Measurements from ENCODE around the gene LILRB1. TPM values are rescaled to one million over a fixed set of nuclear protein-coding genes. Genes with fewer than 3 reads are reported as not detected.
"Not testable (repeated sequence)": the region's sequence is repeated elsewhere in the genome, so short reads cannot be mapped to it uniquely, and the experiment has no call there.

Gene LILRB1
- total RNA-seq, result 1.1 TPM

- DNase-seq (ENCODE audit: low read depth in 2 of 3, low spot score in 2 of 3), result peak in 2 of 3 donors; percentile 23 to 68
Observed at GRCh38 chr19:54630262-54630661, at the start of gene LILRB1. TSS of gene LILRB1 (plus strand) at chr19:54630484. CDS start at chr19:54631074, 590 bp downstream.

DNA sequence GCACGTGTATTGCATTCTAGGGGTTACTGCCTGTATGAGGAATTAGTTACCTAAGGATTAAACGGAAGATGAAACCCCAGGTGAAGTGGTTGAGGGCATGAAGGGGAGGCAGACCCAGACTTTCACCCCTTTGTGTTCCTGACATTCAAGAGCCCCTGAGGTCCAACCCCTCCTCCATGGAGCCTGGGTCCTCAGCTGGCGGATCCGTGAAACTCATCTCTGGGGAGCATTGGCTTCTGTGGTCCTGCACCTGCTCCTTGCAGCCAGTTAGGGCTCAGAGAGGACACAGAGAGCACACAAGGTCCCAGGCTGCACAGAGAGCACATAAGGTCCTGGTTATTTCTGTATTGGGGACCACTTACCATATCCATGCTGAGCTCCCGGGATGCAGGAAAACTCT lies 43.9 kb upstream of the LILRB1 start:
- DNase-seq (ENCODE audit: low read depth in 2 of 3, low spot score in 2 of 3), result no peak

- no peak for DNase-seq (ENCODE audit: low read depth in 2 of 3, low spot score in 2 of 3)
Observed at GRCh38 chr19:54587026-54587425, 43.3 kb upstream of the LILRB1 start.

DNA sequence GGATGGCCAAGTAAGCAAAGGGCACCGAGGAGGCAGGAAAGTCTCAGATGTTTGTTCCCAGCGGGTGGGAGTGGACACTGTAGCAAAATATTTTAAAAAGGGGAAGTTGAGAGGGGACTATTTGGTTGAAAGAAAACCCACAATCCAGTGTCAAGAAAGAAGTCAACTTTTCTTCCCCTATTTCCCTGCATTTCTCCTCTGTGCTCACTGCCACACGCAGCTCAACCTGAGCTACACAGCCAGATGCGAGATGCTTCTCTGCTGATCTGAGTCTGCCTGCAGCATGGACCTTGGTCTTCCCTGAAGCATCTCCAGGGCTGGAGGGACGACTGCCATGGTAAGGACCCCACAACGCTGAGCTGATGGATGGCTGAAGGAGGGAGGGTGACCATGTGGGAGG lies 36.8 kb upstream of the LILRB1 start, which contains the start of gene LILRA1:
Gene LILRA1 (plus strand): TSS at position 188 of the 400 bp plus-strand sequence. CDS start 613 bp downstream, outside the sequence.
- DNase-seq (ENCODE audit: low read depth in 2 of 3, low spot score in 2 of 3), result peak in 2 of 3 donors; percentile 45 to 84

- peak in 1 of 3 donors; percentile 24 for DNase-seq (ENCODE audit: low read depth in 2 of 3, low spot score in 2 of 3)
Observed at GRCh38 chr19:54593931-54594626, 36.2 kb upstream of the LILRB1 start.

GRCh38 chr19:54594737-54595136 lies 35.5 kb upstream of the LILRB1 start:
- no peak for DNase-seq (ENCODE audit: low read depth in 2 of 3, low spot score in 2 of 3)

DNA sequence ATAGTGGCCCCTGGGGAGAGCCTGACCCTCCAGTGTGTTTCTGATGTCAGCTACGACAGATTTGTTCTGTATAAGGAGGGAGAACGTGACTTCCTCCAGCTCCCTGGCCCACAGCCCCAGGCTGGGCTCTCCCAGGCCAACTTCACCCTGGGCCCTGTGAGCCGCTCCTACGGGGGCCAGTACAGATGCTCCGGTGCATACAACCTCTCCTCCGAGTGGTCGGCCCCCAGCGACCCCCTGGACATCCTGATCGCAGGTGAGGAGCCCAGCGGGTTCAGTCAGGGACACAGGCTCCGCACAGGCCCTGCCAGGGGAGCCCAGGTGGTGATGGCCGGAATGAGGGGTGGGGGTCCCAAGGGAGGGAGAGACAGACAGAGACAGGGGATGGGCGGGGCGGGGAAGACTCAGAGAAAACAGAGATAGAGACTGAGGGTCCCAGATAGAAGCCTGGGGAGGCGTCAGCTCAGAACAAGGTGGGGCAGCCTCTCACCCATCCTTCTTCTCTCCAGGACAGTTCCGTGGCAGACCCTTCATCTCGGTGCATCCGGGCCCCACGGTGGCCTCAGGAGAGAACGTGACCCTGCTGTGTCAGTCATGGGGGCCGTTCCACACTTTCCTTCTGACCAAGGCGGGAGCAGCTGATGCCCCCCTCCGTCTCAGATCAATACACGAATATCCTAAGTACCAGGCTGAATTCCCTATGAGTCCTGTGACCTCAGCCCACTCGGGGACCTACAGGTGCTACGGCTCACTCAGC lies 34.4 kb upstream of the LILRB1 start:
- DNase-seq (ENCODE audit: low read depth in 2 of 3, low spot score in 2 of 3), result not testable (repeated sequence)

GRCh38 chr19:54600212-54600611 lies 30.1 kb upstream of the LILRB1 start:
- no peak for DNase-seq (ENCODE audit: low read depth in 2 of 3, low spot score in 2 of 3)

GRCh38 chr19:54606230-54606629 lies 24.1 kb upstream of the LILRB1 start:
- no peak for DNase-seq (ENCODE audit: low read depth in 2 of 3, low spot score in 2 of 3)

GRCh38 chr19:54606891-54607784 lies 23.1 kb upstream of the LILRB1 start:
- no peak for DNase-seq (ENCODE audit: low read depth in 2 of 3, low spot score in 2 of 3)

DNA sequence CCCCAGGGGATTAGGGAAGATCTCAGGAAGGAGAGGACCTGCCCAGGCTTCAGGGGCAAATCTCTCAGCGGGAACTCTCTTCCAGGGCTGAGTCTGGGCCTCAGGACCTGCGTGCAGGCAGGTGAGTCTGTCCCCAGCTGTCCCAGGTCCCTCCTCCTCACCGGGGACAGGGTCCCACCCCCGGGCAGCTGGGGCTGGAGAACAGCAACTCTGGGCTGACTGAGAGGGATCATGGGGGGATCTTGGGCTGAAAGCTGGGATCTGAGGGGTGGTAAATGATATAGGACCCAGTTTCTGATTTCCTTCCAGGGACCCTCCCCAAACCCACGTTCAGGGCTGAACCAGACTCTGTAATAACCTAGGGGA lies 22.5 kb upstream of the LILRB1 start:
- no peak for DNase-seq (ENCODE audit: low read depth in 2 of 3, low spot score in 2 of 3)

DNA sequence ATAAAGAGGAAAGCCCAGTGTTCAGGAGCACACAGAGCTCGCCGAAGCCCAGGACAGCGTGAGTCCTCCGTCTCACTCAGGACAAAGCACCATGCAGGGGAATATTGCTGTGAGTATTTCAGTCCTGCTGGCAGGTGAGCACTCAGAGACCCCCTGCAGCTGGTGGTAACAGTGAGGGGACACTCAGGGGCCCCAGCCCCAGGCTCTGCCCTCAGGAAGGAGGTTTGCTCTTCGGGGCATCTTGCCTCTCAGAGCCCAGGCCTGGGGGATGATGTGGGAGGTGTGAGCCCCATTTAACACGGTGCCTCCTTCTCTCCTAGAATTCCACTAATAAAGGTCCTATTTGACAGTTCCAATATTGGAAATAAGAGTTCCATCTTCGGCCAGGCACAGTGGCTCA lies 22.1 kb upstream of the LILRB1 start:
- DNase-seq (ENCODE audit: low read depth in 2 of 3, low spot score in 2 of 3), result no peak

GRCh38 chr19:54608792-54609191 lies 21.5 kb upstream of the LILRB1 start:
- no peak for DNase-seq (ENCODE audit: low read depth in 2 of 3, low spot score in 2 of 3)

GRCh38 chr19:54609356-54609791 lies 20.9 kb upstream of the LILRB1 start:
- no peak for DNase-seq (ENCODE audit: low read depth in 2 of 3, low spot score in 2 of 3)

DNA sequence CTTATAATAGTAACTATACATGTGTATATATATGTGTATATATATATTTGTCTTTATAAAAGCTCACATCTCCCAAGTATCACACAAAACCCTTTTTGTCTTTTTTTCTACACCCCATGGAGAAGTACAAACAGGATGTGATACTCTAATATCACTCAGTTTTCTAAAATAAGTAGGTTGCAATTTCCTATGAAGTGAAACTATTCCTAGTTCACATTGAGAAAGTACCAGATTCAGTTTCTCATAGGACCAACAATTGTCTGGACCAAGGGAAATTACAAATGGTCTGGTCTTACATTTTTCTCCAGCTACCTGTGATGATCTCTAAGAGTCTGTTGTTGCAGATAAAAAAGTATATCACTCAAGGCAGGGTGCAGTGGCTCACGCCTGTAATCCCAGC lies 17.9 kb upstream of the LILRB1 start:
- no peak for DNase-seq (ENCODE audit: low read depth in 2 of 3, low spot score in 2 of 3)

DNA sequence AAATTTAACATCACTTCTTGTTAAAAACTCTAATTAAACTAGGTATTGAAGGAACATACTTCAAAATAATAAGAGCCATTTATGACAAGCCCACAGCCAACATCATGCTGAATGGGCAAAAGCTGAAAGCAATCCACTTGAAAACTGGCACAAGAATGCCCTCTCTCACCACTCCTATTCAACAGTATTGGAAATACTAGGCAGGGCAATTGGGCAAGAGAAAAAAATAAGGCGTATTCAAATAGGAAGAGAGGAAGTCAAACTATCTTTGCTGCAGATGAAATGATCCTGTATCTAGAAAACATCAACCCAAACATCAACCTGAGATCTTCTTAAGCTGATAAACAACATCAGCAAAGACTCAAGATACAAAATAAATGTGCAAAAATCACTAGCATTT lies 15.6 kb upstream of the LILRB1 start:
- no peak for DNase-seq (ENCODE audit: low read depth in 2 of 3, low spot score in 2 of 3)

- no peak for DNase-seq (ENCODE audit: low read depth in 2 of 3, low spot score in 2 of 3)
Observed at GRCh38 chr19:54616057-54616456, 14.2 kb upstream of the LILRB1 start.

DNA sequence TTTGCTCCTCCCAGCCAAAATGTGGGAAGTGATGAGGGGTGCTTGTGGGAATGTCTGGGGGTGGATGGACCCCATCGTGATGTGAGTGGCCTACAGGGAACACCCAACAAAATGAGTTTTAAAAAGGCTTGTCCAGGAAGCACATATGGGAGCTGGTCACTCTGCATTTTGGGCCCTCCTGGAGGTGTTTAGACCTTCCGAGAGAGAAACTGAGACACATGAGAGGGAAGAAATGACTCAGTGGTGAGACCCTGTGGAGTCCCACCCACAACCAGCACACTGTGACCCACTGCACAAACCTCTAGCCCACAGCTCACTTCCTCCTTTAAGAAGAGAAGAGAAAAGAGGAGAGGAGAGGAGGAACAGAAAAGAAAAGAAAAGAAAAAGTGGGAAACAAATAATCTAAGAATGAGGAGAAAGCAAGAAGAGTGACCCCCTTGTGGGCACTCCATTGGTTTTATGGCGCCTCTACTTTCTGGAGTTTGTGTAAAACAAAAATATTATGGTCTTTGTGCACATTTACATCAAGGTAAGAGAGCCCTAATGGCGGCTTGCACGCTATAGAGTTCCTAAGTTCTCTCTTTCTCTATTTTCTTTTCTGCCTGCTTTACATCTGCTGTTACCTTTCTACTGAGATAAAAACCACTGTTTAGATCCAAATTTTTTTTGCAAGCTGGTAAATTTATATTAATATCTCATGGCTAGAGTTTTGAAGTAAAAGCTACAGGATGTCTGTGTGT lies 13.3 kb upstream of the LILRB1 start:
- DNase-seq (ENCODE audit: low read depth in 2 of 3, low spot score in 2 of 3), result no peak

GRCh38 chr19:54620464-54620863 lies 9.8 kb upstream of the LILRB1 start:
- DNase-seq (ENCODE audit: low read depth in 2 of 3, low spot score in 2 of 3), result no peak

DNA sequence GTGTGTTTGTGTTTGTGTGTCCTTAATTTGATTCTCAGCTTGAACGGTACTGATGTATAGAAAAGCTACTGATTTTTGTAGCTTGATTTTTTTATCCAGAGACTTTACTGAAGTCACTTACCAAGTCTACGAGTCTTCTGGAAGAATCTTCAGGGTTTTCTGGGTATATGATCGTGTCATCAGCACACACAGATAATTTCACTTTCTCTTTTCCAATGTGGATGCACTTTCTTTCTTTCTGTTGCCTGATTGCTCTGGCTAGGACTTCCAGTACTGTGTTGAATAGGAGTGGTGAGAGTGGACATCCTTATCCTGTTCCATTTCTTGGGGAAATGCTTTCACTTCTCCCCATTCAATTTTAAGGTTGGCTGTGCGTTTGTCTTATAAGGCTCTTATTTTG lies 7.9 kb upstream of the LILRB1 start:
- no peak for DNase-seq (ENCODE audit: low read depth in 2 of 3, low spot score in 2 of 3)
